Measurements from ENCODE around the gene P4HTM.

- TF ChIP-seq CTCF (IDR thresholded peaks at IDR 0.05) (no peak), ZFX (IDR thresholded peaks at IDR 0.05; ENCODE audit: borderline replicate concordance) (no peak)
These were observed 31.3 kb downstream of the P4HTM start for GRCh38 chr3:49021213-49021812.

All from 22Rv1 (cell line).